Caco-2 (cell line): ENCODE results near the gene RNF121. TPM values are rescaled to one million over a fixed set of nuclear protein-coding genes. Genes with fewer than 3 reads are reported as not detected.

Source experiments
- BruUV-seq: library from RNA; stranded (reverse); fragments of 400-500 nt; replicated peaks from 2 replicates; lab custom pipeline; 2021; lab: Mats Ljungman, UMichigan
- CTCF ChIA-PET: fragments of 300-600 bp; sonication (Branson Sonifier 250); formaldehyde crosslinking; loops from one replicate; lab custom pipeline; 2022; ENCODE audit warnings: antibody characterized with exemption; lab: Charles Lee
- POLR2A ChIA-PET: fragments of 300-600 bp; sonication (Branson Sonifier 250); formaldehyde crosslinking; loops from one replicate; lab custom pipeline; 2022; ENCODE audit warnings: antibody characterized with exemption; lab: Charles Lee
- DNase-seq, 2 experiments: peaks; one replicate each; pipeline versions ENCODE4 v3.0.0 to v3.0.0-alpha.2; 2020 to 2022
- H3K27me3 ChIP-seq: replicated peaks from 2 replicates; pipeline ENCODE4 v1.6.0; 2011; ENCODE audit warnings: low read length; ENCODE audit not compliant: control insufficient read depth, insufficient read depth
- H3K36me3 ChIP-seq: 2 replicates; pipeline ENCODE4 v1.5.1; 2011; ENCODE audit warnings: low read length; ENCODE audit not compliant: control insufficient read depth, insufficient read depth
- H3K4me1 ChIP-seq: fragments of 250-450 bp; sonication (Bioruptor Pico); 2 replicates; pipeline ENCODE4 v1.5.1; 2020; ENCODE audit warnings: mild to moderate bottlenecking
- H3K4me3 ChIP-seq: 2 replicates; pipeline ENCODE4 v1.5.1; 2011; ENCODE audit warnings: low read depth, mild to moderate bottlenecking, control low read depth, low read length
- H3K9me3 ChIP-seq: fragments of 250-450 bp; sonication (Bioruptor Pico); 2 replicates; pipeline ENCODE4 v1.5.1; 2020; ENCODE audit warnings: mild to moderate bottlenecking, moderate library complexity
- H3K27ac Mint-ChIP-seq: one replicate; pipeline ENCODE4 v1.8.0; 2022; ENCODE audit warnings: mixed read lengths; ENCODE audit not compliant: unreplicated experiment
- H3K27me3 Mint-ChIP-seq: one replicate; pipeline ENCODE4 v1.8.0; 2022; ENCODE audit warnings: mixed read lengths; ENCODE audit not compliant: insufficient read depth, unreplicated experiment
- H3K36me3 Mint-ChIP-seq: one replicate; pipeline ENCODE4 v1.8.0; 2022; ENCODE audit warnings: mild to moderate bottlenecking, mixed read lengths; ENCODE audit not compliant: insufficient read depth, unreplicated experiment
- H3K4me1 Mint-ChIP-seq: one replicate; pipeline ENCODE4 v1.8.0; 2022; ENCODE audit warnings: low read depth, mixed read lengths; ENCODE audit not compliant: unreplicated experiment
- H3K4me3 Mint-ChIP-seq: one replicate; pipeline ENCODE4 v1.8.0; 2022; ENCODE audit warnings: mild to moderate bottlenecking, moderate library complexity, mixed read lengths; ENCODE audit not compliant: unreplicated experiment
- H3K9me3 Mint-ChIP-seq: one replicate; pipeline ENCODE4 v1.8.0; 2022; ENCODE audit warnings: mixed read lengths; ENCODE audit not compliant: unreplicated experiment
- CTCF ChIP-seq, 2 experiments: fragments of 200-600 bp in 1 of 2; IDR thresholded peaks; 1 replicate in 1 of 2; 2 replicates in 1 of 2; pipeline versions ENCODE4 v1.5.1 to v1.8.0; 2011 to 2022; ENCODE audit warnings: antibody characterized with exemption in 1 of 2, control low read depth in 1 of 2, inconsistent platforms in 1 of 2, low read depth in 1 of 2, low read length in 1 of 2, mild to moderate bottlenecking in 1 of 2, moderate library complexity in 1 of 2; ENCODE audit not compliant: insufficient read depth in 1 of 2, severe bottlenecking in 1 of 2, unreplicated experiment in 1 of 2
- intact Hi-C: fragments of 100-400 bp; cut with micrococcal nuclease; formaldehyde crosslinking; loops from one replicate; pipeline ENCODE4 v1.10.0; 2022; ENCODE audit not compliant: unreplicated experiment
- total RNA-seq: library from RNA; stranded (reverse); gene quantifications from 2 replicates; pipeline ENCODE4 v1.2.3, GENCODE V29; 2022

The RNF121 gene
- total RNA-seq, 1 experiment from 2014 or later: 146 TPM

GRCh38 chr11:71971680-71972079 lies 42.8 kb downstream of the RNF121 start:
- POLR2A ChIA-PET: no interaction called here
- no peak overlapping the region for H3K4me3 Mint-ChIP-seq
- no peaks in the 10 kb centered on the region for H3K4me1 ChIP-seq
- H3K9me3 ChIP-seq: no peaks in the 10 kb centered on the region
- no TSS peak for BruUV-seq
- no peaks in the 10 kb centered on the region for H3K27me3 Mint-ChIP-seq
- no peak for TF ChIP-seq CTCF (IDR thresholded peaks at IDR 0.05; ENCODE audit: insufficient read depth in 1 of 2, low read depth in 1 of 2, low read length in 1 of 2, severe bottlenecking in 1 of 2, unreplicated experiment in 1 of 2)
- CTCF ChIA-PET: no interaction called here
- intact Hi-C loops: loop anchor here (10.0 kb wide), 1 partner anchor 107 kb away; no protein-coding TSS in a partner anchor
- no peaks in the 10 kb centered on the region for H3K36me3 ChIP-seq
- DNase-seq: no peak
- H3K4me1 Mint-ChIP-seq: peaks cover 14% of the 10 kb centered on the region
- no peak overlapping the region for H3K4me3 ChIP-seq
- no peaks in the 10 kb centered on the region for H3K9me3 Mint-ChIP-seq
- H3K27me3 ChIP-seq: no peaks in the 10 kb centered on the region
- no peak overlapping the region for H3K27ac Mint-ChIP-seq
- peaks cover 76% of the 10 kb centered on the region for H3K36me3 Mint-ChIP-seq

- H3K4me1 Mint-ChIP-seq: peaks cover 14% of the 10 kb centered on the region
- TF ChIP-seq CTCF (IDR thresholded peaks at IDR 0.05; ENCODE audit: insufficient read depth in 1 of 2, low read depth in 1 of 2, low read length in 1 of 2, severe bottlenecking in 1 of 2, unreplicated experiment in 1 of 2): no peak
- intact Hi-C loops: loop anchor here (10.0 kb wide), 1 partner anchor 112 kb away; no protein-coding TSS in a partner anchor
- Histone ChIP-seq H3K4me3 (no peak overlapping the region), H3K9me3 (no peaks in the 10 kb centered on the region), H3K4me1 (no peaks in the 10 kb centered on the region), H3K27me3 (no peaks in the 10 kb centered on the region), H3K36me3 (peaks cover 6% of the 10 kb centered on the region; the same call in 1 of the 2 replicates)
- ChIA-PET POLR2A (no interaction called here), CTCF (interaction anchor here (1.2 kb wide), 1 partner anchor 19 kb away, joined by 3 read pairs; no protein-coding TSS in a partner anchor)
- no peaks in the 10 kb centered on the region for H3K27me3 Mint-ChIP-seq
- H3K27ac Mint-ChIP-seq: no peak overlapping the region
- H3K4me3 Mint-ChIP-seq: no peak overlapping the region
- H3K36me3 Mint-ChIP-seq: peaks cover 71% of the 10 kb centered on the region
- DNase-seq: no peak
- H3K9me3 Mint-ChIP-seq: no peaks in the 10 kb centered on the region
- no TSS peak for BruUV-seq
These were observed 47.7 kb downstream of the RNF121 start for GRCh38 chr11:71976551-71976950.

GRCh38 chr11:71977090-71977489 lies 48.2 kb downstream of the RNF121 start:
- H3K27me3 Mint-ChIP-seq: no peaks in the 10 kb centered on the region
- intact Hi-C loops: loop anchor here (10.0 kb wide), 1 partner anchor 112 kb away; no protein-coding TSS in a partner anchor
- H3K4me3 Mint-ChIP-seq: no peak overlapping the region
- Histone ChIP-seq H3K4me1 (no peaks in the 10 kb centered on the region), H3K4me3 (no peak overlapping the region), H3K9me3 (no peaks in the 10 kb centered on the region), H3K27me3 (no peaks in the 10 kb centered on the region), H3K36me3 (peaks cover 6% of the 10 kb centered on the region; the same call in 1 of the 2 replicates)
- ChIA-PET CTCF (interaction anchor here (0.5 to 2.9 kb wide), 6 partner anchors 12 to 454 kb away, joined by 3 to 9 read pairs (median 6); no protein-coding TSS in a partner anchor), POLR2A (no interaction called here)
- BruUV-seq: no TSS peak
- peaks cover 71% of the 10 kb centered on the region for H3K36me3 Mint-ChIP-seq
- no peaks in the 10 kb centered on the region for H3K9me3 Mint-ChIP-seq
- no peak for TF ChIP-seq CTCF (IDR thresholded peaks at IDR 0.05; ENCODE audit: insufficient read depth in 1 of 2, low read depth in 1 of 2, low read length in 1 of 2, severe bottlenecking in 1 of 2, unreplicated experiment in 1 of 2)
- H3K27ac Mint-ChIP-seq: no peak overlapping the region
- DNase-seq: no peak
- peaks cover 14% of the 10 kb centered on the region for H3K4me1 Mint-ChIP-seq
